ENCODE results near the gene UBXN6. TPM values are rescaled to one million over a fixed set of nuclear protein-coding genes. Genes with fewer than 3 reads are reported as not detected.

The UBXN6 gene
- total and polyA plus RNA-seq, 2 of the 8 experiments (the other 6 are each of a cell fraction or from before 2014, with no cell fraction given) = 28.0 to 43.8 TPM

DNA sequence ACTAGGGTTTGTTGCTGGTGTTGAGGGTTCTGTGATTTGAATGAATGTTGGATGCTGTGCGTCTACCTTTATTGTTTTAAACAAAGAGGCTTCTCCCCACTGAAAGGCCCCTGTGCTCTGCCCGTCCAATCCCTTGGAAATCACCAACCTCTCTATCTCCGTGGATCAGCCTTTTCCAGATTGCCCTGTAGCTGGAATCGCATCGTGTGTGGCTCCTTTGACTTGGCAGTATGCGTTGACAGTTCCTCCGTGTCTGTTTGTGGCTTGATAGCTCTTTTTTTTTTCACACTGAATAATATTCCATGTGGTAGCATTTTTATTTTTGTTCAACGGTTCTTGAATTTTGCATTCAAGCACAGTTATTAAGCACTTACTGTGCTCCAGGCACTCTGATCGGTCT lies 23.2 kb downstream of the UBXN6 start (continued):
- TF ChIP-seq ASH2L (IDR thresholded peaks at IDR 0.05; ENCODE audit: low read length) = no peak
- TF ChIP-seq RBBP5 (IDR thresholded peaks at IDR 0.05; ENCODE audit: borderline replicate concordance, low read depth, low read length) = no peak
